Measurements from ENCODE around the gene KCNA2.

KCNA2 gene

DNA sequence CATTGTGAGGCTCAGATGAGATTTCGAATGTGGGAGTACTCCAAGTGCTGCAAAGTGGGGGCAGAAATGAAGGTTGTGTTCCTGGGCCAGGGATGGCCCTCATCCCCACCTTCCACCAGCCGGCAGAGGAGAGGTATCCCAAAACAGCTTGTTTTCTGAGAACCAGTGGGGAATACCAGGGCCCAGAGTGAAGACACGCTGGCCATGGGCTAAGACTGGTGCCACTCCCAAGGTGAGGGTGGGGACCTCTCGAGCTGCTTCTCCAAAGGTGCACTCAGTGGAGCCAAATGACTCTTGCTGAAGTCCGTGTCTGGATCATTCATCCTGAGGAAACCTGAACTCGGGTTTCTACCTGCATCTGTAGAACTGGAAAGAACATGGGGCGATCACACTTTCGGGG is 22.1 kb downstream of the KCNA2 start:
- H3K4me3 ChIP-seq (ENCODE audit: low read depth, low read length), result no peak overlapping the region
- TF ChIP-seq, protein P1, sequence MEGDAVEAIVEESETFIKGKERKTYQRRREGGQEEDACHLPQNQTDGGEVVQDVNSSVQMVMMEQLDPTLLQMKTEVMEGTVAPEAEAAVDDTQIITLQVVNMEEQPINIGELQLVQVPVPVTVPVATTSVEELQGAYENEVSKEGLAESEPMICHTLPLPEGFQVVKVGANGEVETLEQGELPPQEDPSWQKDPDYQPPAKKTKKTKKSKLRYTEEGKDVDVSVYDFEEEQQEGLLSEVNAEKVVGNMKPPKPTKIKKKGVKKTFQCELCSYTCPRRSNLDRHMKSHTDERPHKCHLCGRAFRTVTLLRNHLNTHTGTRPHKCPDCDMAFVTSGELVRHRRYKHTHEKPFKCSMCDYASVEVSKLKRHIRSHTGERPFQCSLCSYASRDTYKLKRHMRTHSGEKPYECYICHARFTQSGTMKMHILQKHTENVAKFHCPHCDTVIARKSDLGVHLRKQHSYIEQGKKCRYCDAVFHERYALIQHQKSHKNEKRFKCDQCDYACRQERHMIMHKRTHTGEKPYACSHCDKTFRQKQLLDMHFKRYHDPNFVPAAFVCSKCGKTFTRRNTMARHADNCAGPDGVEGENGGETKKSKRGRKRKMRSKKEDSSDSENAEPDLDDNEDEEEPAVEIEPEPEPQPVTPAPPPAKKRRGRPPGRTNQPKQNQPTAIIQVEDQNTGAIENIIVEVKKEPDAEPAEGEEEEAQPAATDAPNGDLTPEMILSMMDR (IDR thresholded peaks at IDR 0.05; ENCODE audit: borderline replicate concordance, insufficient read depth, low read depth, low read length), result no peak

DNA sequence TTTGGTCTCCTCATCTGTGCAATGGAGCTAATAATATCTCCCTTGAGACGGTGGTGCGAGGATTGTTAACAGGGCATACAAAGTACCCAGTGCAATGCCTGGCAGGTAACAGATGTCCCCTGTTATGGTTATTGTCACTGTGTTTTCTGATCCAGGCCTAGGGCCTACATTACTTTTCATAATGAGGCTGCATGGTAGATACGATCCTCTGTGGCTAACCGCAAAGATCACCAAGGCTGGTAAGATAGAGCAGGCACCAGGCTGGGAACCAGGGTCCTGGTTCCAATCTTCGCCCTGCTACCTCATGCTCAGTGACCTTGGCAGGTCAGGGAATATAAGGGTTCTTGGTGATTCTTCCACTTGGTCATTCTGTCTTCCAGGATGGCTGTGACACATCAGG is 22.7 kb downstream of the KCNA2 start:
- TF ChIP-seq, protein P1 (IDR thresholded peaks at IDR 0.05; ENCODE audit: borderline replicate concordance, insufficient read depth, low read depth, low read length), result no peak
- no peak overlapping the region for H3K4me3 ChIP-seq (ENCODE audit: low read depth, low read length)

DNA sequence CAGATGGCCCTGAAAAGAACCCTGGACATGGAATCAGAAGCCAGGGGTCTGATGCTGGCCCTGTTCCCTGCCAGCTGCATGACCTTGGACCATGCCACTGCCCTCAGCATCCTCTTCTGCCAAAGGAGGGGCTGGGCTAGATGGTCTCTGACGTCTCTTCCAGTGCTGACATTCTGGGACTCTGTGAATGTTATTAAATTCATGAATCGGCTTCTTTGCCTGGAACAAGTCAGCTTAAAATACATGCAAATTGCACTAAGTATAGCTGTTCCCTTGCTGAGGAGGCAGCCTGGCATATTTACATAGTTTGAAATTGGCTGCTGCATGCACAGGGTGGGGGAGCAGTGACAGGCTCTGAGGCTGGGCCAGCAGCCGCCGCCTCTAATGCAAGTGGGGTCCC is 23.8 kb downstream of the KCNA2 start:
- TF ChIP-seq, protein P1 (IDR thresholded peaks at IDR 0.05; ENCODE audit: borderline replicate concordance, insufficient read depth, low read depth, low read length), result no peak
- H3K4me3 ChIP-seq (ENCODE audit: low read depth, low read length), result no peak overlapping the region

DNA sequence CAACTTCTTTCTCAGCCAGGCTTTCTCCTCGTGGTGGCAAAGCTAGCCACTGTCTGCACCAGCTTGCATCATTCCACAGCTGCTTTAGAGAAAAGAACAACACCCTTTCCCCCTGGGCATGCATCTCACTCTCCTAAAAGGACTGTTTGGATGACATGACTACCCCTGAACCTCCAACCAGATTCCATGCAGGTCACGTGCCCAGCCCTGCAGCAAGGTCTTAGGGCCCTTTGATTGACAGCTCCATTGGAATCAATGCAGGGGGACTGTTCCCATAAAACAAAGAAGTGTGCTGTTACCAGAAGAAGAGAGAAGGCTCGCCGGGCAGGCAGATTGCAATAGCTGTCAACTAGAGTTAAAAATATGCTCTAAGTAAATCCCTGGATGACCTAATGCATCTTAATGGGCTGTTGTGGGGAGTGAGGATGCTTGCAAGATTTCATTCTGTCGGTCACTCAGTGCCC is 24.4 kb downstream of the KCNA2 start:
- TF ChIP-seq, protein P1 (IDR thresholded peaks at IDR 0.05; ENCODE audit: borderline replicate concordance, insufficient read depth, low read depth, low read length), result no peak
- H3K4me3 ChIP-seq (ENCODE audit: low read depth, low read length), result no peak overlapping the region

DNA sequence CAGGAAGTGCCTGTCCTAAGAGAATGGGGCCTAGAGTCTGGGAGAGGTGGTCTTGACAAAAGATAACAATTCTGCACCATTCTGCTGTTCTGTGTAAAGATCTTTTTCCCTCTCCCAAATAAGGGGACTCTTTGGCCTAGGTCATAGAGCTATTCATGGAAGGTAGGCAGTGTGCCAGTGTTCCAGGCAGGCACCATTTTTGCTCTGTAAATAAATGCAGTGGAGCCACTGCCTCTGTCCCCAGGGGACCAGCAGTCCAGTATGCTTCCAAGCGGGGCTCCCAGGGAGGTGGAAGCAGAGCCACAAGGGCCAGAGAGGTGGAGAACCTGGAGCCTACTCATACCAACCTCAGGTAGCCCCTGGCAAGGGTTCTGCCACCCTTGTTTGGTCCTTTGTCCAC is 25.9 kb downstream of the KCNA2 start:
- TF ChIP-seq, protein P1 (IDR thresholded peaks at IDR 0.05; ENCODE audit: borderline replicate concordance, insufficient read depth, low read depth, low read length), result no peak
- H3K4me3 ChIP-seq (ENCODE audit: low read depth, low read length), result no peak overlapping the region

DNA sequence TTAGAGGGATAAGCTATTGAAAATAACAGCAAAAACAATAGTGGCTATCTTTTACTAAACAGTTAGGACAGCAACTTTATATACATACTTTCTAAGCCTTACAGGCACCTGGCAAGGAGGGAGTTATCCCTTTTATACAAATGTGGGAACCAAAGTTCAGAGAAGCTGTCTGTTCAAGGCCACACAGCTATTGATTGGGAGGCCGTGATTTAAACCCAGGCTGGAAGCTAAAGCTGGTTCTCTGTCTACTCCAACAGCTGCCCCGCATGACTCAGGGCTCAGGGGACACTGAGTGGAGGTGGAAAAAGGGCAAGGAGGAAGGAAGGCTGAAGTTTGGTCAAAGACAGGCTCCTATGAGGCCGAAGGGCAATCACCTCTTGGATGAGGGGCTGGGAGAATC is 26.7 kb downstream of the KCNA2 start:
- TF ChIP-seq, protein P1 (IDR thresholded peaks at IDR 0.05; ENCODE audit: borderline replicate concordance, insufficient read depth, low read depth, low read length), result no peak
- H3K4me3 ChIP-seq (ENCODE audit: low read depth, low read length), result no peak overlapping the region

DNA sequence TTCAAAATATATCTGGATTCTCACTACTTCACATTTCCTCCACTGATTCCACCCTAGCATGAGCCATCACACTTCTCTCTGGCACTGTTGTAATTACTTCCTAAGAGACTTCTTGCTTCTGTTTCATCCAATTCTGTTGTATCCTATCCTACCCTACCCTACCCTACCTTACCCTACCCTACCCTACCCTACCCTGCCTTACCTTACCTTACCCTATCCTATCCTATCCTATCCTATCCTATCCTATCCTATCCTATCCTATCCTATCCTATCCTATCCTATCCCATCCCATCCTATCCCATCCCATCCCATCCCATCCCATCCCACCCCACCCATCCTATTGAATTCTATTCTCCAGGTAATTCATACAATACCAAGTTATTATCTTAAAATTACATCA is 29.7 kb downstream of the KCNA2 start:
- TF ChIP-seq, protein P1 (IDR thresholded peaks at IDR 0.05; ENCODE audit: borderline replicate concordance, insufficient read depth, low read depth, low read length), result no peak
- no peak overlapping the region for H3K4me3 ChIP-seq (ENCODE audit: low read depth, low read length)
